Measurements from ENCODE around the gene ATOX1.
"Not testable (repeated sequence)": the region's sequence is repeated elsewhere in the genome, so short reads cannot be mapped to it uniquely, and the experiment has no call there.

Gene ATOX1

DNA sequence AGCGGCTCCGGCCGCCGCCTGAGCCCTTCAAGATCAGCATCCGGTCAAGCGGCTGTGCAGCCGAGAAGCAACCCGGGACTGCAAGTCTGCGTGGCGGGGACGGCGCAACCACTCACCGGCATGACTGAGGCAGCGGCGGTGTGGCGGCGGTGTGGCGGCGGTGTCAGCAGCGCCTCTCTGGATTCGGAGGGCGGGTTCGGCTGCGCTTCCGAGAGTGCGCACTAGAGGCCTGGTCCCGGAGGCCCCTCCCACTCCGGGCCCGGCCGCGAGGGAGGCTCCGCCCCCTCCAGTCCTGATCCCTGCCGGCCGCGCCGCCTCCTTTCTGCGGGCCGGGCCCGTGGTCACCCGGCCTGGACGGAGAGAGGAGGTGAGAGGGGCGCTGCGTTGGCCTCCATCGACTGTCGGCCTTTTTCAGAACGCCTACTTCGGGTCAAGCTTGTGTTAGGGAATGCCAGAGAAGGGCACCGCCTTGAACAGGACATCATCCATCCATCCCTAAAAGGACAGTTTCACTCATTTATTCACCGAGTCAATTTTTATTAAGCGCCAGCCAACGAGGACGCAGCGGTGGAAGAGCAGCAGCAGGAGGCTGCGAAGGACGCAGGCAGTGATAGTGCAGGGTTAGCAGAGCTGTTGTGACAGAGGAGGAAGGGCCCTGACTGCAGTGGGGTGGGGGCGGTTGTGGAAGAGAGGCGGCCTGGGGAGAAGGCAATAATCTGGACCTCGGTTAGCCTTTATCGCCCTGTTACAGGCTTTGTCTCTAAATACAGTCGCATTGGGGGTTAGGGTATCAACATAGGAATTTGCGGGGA is at the start of gene ATOX1:
Gene ATOX1, minus strand, starts transcription at position 202 of the 812 bp plus-strand sequence. Its CDS starts 80 bp downstream, at position 122.
- DNase-seq (ENCODE audit: low spot score): peak; percentile 83

DNA sequence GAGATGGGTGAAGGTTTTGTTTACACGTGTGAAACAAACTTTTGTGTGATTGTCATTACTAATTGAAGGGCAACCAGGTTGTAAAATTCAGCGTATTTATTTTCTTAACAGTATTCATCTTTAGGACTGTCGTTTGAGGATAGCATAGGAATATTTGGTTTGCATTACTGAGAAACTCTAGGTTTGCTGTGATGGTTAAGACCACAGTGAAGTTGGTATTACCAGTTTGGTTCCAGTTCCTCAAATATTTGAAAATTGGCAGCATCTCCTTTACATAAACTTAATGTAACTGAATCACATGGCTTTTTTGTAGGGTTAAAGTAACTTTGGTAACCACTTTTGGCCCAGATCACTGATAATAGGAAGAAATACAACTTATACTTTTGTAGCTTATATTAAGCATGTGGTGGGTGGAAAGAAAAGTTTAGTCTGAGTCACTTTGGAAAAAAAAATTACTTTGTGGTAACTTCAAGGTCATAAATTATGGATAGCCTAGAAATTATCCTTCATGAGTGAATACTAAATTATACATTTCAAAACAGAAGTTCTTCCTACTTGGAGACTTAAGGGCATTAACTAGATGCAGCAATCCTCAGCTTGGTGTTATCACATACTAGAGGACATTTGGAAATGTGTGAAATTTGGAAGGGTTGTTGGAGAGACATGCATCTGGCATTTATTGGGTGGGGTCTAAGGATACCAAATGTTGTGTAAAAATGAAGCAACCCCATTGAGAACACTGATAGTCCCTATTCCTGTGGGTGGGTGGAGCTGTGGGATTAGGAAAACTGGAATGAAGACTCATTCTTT is 47.2 kb upstream of the ATOX1 start:
- no peak for DNase-seq (ENCODE audit: low spot score)

- DNase-seq (ENCODE audit: low spot score): no peak
Measured at GRCh38 chr5:151800532-151800931, 42.1 kb upstream of the ATOX1 start.

DNA sequence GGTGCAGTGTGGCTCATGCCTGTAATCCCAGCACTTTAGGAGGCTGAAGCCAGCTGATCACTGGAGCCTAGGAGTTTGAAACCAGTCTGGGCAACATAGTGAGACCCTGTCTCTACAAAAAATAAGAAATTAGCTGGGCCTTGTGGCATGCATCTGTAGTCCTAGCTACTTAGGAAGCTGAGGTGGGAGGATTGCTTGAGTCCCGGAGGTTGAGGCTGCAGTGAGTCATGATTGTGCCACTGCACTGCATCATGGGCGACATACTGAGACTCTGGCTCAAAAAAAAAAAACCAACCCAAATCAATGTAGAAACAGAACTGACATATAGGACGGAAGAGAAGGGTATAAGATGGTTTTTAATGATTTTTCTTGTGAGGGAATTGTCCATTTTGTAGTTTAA is 41.0 kb upstream of the ATOX1 start:
- no peak for DNase-seq (ENCODE audit: low spot score)

DNA sequence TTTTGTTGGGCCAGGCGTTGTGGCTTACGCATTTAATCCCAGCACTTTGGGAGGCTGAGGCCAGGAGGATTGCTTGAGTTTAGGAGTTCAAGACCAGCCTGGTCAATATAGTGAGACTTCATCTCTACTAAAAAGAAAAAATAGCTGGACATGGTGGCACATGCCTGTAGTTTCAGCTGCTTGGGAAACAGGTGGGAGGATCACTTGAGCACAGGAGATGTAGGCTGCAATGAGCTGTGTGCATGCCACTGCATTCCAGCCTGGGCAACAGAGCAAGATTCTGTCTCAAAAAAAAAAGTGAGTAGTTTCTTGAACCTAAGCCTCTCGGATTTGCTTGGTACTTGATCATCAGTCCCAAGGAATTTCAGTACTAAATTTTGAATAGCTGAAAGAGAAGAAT is 40.2 kb upstream of the ATOX1 start:
- no peak for DNase-seq (ENCODE audit: low spot score)

DNA sequence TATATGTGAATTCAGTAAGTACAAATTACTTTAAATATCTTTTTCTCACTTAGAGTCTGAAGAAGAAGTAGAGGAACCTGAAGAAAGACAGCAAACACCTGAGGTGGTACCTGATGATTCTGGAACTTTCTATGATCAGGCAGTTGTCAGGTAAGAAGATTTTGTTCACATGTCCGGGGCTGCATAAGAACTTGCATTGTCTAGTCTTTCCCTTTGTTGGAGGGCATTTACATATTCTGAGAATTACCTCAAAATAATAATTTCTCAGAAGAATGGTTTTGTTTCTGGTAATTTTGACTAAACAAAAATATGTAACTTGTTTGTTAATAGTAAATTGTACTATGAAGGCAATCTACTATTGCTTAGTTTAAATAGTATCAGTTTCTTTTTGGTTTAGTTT is 37.0 kb upstream of the ATOX1 start:
- no peak for DNase-seq (ENCODE audit: low spot score)

DNA sequence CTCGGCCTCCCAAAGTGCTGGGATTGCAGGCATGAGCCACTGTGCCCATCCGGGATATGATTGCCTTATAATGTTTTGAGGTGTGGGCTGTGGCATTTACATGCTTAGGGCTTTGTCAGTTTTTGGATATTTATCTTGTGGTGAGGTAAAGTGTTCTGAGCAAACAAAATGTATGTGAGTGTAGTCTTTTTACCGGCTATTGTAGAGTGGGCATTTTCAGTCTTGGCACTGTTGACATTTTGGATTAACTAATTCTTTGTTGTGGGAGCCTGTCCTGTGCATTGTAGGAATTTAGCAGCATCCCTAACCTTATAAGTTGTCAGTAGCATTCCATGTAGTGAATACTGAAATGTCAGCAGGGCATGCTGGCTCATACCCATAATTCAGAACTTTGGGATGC is 34.9 kb upstream of the ATOX1 start:
- no peak for DNase-seq (ENCODE audit: low spot score)

- no peak for DNase-seq (ENCODE audit: low spot score)
Measured at GRCh38 chr5:151787817-151788216, 29.4 kb upstream of the ATOX1 start.

DNA sequence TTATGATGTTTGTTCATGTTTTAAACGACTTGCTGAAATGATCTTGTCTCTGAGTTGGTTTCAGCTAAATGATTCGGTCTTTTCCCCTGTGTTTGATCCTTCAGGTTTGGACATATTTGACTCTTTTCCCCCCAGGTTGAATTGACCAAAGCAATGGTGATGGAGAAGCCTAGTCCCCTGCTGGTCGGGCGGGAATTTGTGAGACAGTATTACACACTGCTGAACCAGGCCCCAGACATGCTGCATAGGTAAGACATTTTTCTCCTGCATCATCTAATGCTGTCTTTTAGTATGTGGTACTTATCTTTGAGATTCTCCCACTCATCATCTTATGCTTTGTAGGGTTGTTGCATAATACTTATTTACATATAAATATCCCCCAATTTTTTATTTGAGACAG is 28.0 kb upstream of the ATOX1 start:
- DNase-seq (ENCODE audit: low spot score): no peak

DNA sequence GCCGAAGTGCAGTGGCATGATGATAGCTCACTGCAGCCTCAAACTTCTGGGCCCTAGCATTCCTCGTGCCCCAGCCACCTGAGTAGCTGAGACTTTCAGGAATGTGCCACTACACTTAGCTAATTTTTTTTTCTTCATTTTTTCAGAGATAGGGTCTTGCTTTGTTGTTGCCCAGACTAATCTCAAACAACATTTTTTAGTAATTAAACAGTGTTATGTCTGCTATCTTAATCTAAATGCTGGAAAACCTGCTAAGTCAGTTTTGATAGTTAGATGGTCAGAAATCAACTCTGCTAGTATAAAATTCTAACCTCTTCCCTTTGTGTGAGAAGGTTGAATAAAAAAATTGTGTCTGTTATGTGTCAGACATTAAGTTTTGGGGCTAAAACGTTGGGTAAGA is 25.7 kb upstream of the ATOX1 start:
- no peak for DNase-seq (ENCODE audit: low spot score)

GRCh38 chr5:151783664-151784063 is 25.2 kb upstream of the ATOX1 start:
- not testable (repeated sequence) for DNase-seq (ENCODE audit: low spot score)

DNA sequence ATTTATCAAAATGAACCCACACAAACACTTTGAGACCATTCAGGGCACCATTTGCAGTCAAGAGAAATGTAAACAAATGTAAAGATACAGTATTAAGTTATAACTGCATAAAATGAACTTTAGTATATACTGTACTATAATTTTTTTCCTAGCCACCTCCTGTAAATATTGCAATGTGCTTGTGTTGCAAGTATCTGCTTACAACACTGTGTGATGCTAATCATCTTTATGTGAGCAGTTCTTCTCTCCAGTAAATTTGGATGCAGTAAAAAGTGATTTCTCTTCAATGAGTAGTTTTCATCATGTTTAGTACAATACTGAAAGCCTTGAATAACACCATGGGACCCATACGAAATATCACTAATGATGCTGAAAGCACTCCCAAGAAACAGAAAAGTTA is 22.8 kb upstream of the ATOX1 start:
- no peak for DNase-seq (ENCODE audit: low spot score)

- no peak for DNase-seq (ENCODE audit: low spot score)
Measured at GRCh38 chr5:151780348-151780747, 21.9 kb upstream of the ATOX1 start.

GRCh38 chr5:151779531-151780125 is 21.2 kb upstream of the ATOX1 start:
- no peak for DNase-seq (ENCODE audit: low spot score)

DNA sequence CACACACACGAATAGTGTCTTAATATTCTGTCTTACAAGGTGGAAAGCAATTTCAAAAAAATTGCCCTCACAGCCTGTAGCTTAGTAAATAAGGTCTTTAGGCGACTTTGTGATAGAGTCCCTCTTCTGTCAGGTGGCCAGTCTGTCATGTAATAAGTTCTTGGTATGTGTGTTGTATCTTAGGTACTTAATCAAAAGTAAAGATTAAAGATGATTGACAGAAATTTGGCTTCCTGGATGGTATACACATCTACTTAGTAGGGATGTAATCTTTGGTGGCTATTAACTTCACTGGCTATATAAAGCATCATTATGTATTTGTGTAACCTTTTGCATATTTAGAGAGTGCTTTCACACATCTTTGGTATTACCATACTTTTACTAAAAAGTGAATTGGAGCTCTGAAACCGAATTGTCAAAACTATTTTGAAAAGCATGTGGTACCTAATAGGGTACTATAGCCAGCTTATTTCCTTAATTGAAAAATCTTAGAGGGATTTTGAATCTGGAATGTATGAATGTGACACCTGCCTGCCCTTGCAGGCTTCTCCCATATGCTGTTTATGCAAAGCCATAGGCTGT is 16.7 kb upstream of the ATOX1 start:
- no peak for DNase-seq (ENCODE audit: low spot score)

- DNase-seq (ENCODE audit: low spot score): no peak
Measured at GRCh38 chr5:151773951-151774350, 15.5 kb upstream of the ATOX1 start.

GRCh38 chr5:151772846-151773561 is 14.6 kb upstream of the ATOX1 start:
- no peak for DNase-seq (ENCODE audit: low spot score)

DNA sequence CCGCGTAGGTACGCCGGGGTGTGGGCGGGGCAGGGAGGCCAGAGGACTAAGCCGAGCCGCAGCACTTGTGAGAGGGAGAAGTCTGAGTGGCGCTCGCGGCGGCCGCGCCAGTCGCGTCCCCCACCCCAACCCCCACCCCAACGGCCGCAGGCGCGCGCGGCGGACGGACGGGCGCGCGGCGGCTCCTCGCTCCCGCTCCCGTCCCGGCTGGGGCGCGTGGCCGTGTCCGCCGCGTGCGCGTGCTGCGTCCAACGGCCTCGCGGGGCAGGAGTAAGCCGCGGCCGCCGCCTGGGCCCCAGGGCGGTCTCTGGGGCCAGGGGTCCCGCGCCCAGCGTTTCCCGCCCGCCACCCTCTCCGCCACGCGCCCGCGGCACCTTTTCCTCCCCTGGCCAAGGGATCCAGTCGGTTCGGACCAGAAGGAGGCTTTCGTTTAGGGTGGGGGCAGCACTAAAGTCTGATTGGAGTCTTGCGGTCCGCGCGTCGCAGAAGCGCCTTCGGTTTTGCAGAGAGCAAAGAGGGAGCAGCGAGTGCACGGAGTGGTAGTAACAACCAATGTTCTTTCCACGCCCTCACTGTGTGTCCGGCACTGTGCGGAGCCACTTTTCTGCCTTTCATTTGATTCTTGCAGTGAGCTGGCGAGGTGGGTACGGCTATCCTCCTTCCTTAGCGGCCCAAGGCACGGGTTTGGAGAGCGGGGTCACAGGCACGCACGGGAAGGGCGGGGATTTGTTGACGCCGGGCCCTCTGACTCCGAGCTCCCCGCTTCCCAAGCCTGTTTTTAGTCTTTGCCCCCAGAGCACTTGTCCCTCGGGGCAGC is 13.8 kb upstream of the ATOX1 start:
- no peak for DNase-seq (ENCODE audit: low spot score)

- DNase-seq (ENCODE audit: low spot score): peak; percentile 97
Measured at GRCh38 chr5:151771259-151772028, 13.0 kb upstream of the ATOX1 start, which contains the start of gene G3BP1. G3BP1 (plus strand) TSS chr5:151771954; CDS start chr5:151786621, 14,667 bp downstream.

Data from HuH-7.5 (cell line).